GM12874 (cell line): ENCODE measurements around the gene SLC44A3.

ENCODE experiments used
- CTCF ChIP-seq: IDR thresholded peaks from 2 replicates; pipeline ENCODE4 v1.5.1; 2011; ENCODE audit warnings: low read depth, mild to moderate bottlenecking, control low read depth, low read length, moderate library complexity; ENCODE audit not compliant: insufficient read depth

The SLC44A3 gene

GRCh38 chr1:94920061-94920460 lies 99.9 kb downstream of the SLC44A3 start:
- TF ChIP-seq CTCF, result no peak

GRCh38 chr1:94921977-94922376 lies 101.8 kb downstream of the SLC44A3 start:
- TF ChIP-seq CTCF, result no peak

GRCh38 chr1:94922761-94923331 lies 102.7 kb downstream of the SLC44A3 start:
- no peak for TF ChIP-seq CTCF

- TF ChIP-seq CTCF, result no peak
These were observed 104.8 kb downstream of the SLC44A3 start for GRCh38 chr1:94925004-94925403.

GRCh38 chr1:94925561-94926125 lies 105.5 kb downstream of the SLC44A3 start:
- TF ChIP-seq CTCF, result no peak

- TF ChIP-seq CTCF, result peak; percentile 57
These were observed 106.2 kb downstream of the SLC44A3 start for GRCh38 chr1:94926126-94926914.

- TF ChIP-seq CTCF, result no peak
These were observed 106.8 kb downstream of the SLC44A3 start, which contains the start of gene CNN3 for GRCh38 chr1:94926915-94927404. Gene CNN3 (minus strand): TSS chr1:94927110. CDS start chr1:94926894, 216 bp downstream.
